Spinal cord (tissue), 10 donors: ENCODE data around the gene RNF11. TPM values are rescaled to one million over a fixed set of nuclear protein-coding genes. Genes with fewer than 3 reads are reported as not detected.
A peak's percentile ranks its signal among the peaks of the same experiment; 100 is the strongest.

Source experiments
- DNase-seq, 6 donors: peaks; one replicate each; pipeline versions ENCODE4 v3.0.0 to v3.0.0-alpha.2; 2013 to 2015; ENCODE audit warnings: low spot score in 6 of 6, low read depth in 4 of 6
- H3K27ac ChIP-seq: one replicate; pipeline ENCODE4 v1.5.1; 2013; ENCODE audit warnings: low read depth, low read length, control low read depth
- H3K27me3 ChIP-seq: one replicate; pipeline ENCODE4 v1.6.1; 2013; ENCODE audit warnings: low read length; ENCODE audit not compliant: control insufficient read depth, insufficient read depth
- H3K36me3 ChIP-seq: one replicate; pipeline ENCODE4 v1.6.1; 2013; ENCODE audit warnings: low read length; ENCODE audit not compliant: control insufficient read depth, insufficient read depth
- H3K4me1 ChIP-seq: one replicate; pipeline ENCODE4 v1.6.1; 2013; ENCODE audit warnings: low read length; ENCODE audit not compliant: control insufficient read depth, insufficient read depth
- H3K4me3 ChIP-seq: one replicate; pipeline ENCODE4 v1.5.1; 2013; ENCODE audit warnings: low read depth, low read length, control low read depth
- H3K9me3 ChIP-seq: one replicate; pipeline ENCODE4 v1.6.1; 2013; ENCODE audit warnings: low read length; ENCODE audit not compliant: control insufficient read depth, insufficient read depth
- WGBS: methylation state at CpG from one replicate; pipeline ENCODE4 v1.1.5; 2013; ENCODE audit warnings: missing lambda C conversion rate; ENCODE audit not compliant: insufficient coverage; 5-methylcytosine and 5-hydroxymethylcytosine counted together
- polyA plus RNA-seq, 2 donors: library from polyadenylated mRNA; unstranded; fragments of 120-200 nt; gene quantifications; one replicate each; pipeline ENCODE4 v1.2.1, GENCODE V29; 2013; ENCODE audit not compliant: insufficient read length in 2 of 2
- total RNA-seq, 2 donors: library from RNA; depleted of rRNA in 1 of 2; stranded (reverse); fragments of 120-200 nt in 1 of 2; fragments of >200 nt in 1 of 2; gene quantifications; one replicate each; pipeline versions ENCODE4 v1.2.3 to v1.2.4, GENCODE V29; 2013 to 2014
- donor health status: healthy.

The RNF11 gene
- total and polyA plus RNA-seq, 4 donors, result 146 to 203 (median 173) TPM

DNA sequence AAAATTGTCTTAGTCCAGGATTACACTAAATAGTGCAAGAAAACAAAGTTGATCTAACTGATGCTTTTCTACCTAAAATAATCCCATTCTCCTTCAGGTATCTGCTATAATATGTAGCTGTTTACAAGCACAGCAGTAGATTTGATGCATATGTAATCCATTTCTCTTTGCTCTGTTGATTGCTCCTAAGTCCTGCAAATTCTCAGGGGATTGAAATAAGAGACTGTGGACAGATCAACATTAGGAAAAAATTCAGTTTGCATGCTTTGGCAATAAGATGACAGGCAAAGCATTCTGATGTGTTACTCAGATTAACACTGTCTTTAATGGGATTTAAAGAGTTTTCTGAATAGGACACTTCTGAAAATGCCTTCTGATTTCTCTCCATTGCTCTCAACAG is 34.7 kb downstream of the RNF11 start:
- H3K9me3 ChIP-seq, result no peaks in the 10 kb centered on the region
- no peaks in the 10 kb centered on the region for H3K4me1 ChIP-seq
- H3K36me3 ChIP-seq, result peaks cover 4% of the 10 kb centered on the region
- DNase-seq, result no peak
- H3K27ac ChIP-seq, result no peak overlapping the region
- H3K4me3 ChIP-seq, result no peak overlapping the region
- H3K27me3 ChIP-seq, result no peaks in the 10 kb centered on the region

DNA sequence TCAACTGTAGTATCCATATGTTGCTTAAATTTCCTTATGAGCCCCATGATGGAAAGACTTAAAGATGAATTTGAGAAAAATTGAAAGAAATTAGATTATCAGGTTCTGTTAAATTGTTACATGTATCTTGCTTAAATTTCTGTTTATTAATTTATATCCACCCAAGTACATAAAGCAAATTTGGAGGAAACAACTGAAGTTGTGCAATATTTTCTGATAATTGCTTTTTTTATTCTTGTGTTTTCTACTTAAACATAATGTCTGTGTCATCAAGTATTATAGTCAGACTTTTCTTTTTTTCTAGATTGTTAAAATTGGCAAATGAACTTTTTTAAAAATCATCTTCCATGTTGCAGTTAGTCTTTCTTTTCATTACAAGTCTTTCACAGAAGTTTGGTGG is 36.8 kb downstream of the RNF11 start:
- no peak overlapping the region for H3K4me3 ChIP-seq
- no peaks in the 10 kb centered on the region for H3K4me1 ChIP-seq
- H3K36me3 ChIP-seq, result peaks cover 4% of the 10 kb centered on the region
- no peak for DNase-seq
- no peak overlapping the region for H3K27ac ChIP-seq
- no peaks in the 10 kb centered on the region for H3K9me3 ChIP-seq
- H3K27me3 ChIP-seq, result no peaks in the 10 kb centered on the region

DNA sequence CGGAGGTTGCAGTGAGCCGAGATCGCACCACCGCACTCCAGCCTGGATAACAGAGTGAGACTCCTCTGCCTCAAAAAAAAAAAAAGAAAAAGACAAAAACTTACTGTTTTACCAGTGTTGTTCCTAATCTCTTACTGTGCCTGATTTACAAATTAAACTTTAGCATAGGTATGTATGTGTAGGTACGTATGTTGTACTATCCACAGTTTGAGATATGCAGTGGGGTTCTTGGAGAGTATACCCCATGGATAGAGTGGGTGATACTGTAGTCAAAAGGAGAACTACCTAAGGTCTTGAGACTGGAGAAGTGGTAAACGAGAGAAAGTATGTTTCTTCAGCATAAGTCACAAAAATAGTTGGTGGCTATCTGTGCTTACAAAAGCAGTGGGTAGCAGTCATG is 38.6 kb downstream of the RNF11 start:
- Histone ChIP-seq H3K4me3 (no peak overlapping the region), H3K4me1 (no peaks in the 10 kb centered on the region), H3K27ac (no peak overlapping the region), H3K9me3 (no peaks in the 10 kb centered on the region), H3K36me3 (peaks cover 4% of the 10 kb centered on the region), H3K27me3 (no peaks in the 10 kb centered on the region)
- no peak for DNase-seq
- 97% methylated on average over 5 of the region's 6 CpGs for WGBS

DNA sequence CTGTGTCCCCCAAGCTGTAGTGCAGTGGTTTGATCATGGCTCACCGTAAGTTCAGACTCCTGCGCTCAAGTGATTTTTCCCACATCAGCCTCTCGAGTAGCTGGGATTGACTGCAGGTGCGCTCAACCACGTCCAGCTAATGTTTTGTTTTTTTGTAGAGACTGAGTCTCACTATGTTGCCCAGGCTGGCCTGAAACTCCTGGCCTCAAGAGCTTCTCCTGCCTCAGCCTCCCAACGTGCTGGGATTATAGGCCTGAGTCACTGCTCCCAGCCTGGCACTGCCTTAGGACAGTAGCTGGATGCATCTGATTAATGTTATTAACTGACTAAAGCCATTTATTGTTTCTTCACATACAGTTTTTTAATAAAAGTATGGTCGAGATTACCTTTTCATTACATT is 40.2 kb downstream of the RNF11 start:
- Histone ChIP-seq H3K4me3 (no peak overlapping the region), H3K27ac (no peak overlapping the region), H3K4me1 (no peaks in the 10 kb centered on the region), H3K9me3 (no peaks in the 10 kb centered on the region), H3K27me3 (no peaks in the 10 kb centered on the region), H3K36me3 (peaks cover 4% of the 10 kb centered on the region)
- 74% methylated on average over 5 of the region's 7 CpGs for WGBS
- no peak for DNase-seq

DNA sequence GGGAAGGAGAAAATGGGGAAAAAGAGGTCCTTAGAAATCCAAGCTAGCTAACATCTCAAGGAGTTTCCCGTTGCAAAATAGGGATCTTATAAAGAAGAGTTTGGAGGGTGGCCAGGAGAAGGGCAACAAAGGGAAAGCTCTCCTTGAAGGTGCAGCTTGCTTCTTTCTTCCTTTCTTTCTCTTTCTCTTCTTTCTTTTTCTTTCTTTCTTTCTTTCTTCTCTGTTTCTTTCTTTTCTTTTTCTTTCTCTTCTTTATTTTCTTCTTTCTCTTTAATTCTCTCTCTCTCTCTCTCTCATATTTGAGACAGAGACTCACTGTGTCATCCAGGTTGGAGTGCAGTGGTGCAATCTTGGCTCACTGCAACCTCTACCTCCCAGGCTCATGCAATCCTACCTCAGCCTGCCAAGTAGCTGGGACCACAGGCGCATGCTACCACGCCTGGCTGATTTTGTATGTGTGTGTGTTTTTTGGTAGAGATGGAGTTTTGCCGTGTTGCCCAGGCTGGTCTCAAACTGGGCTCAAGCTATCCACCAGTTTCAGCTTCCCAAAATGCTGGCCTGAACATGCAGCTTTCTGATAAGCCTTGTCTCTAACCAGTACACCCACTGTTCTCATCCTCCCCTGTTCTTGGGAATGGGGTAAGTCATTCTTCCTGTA is 44.4 kb downstream of the RNF11 start:
- H3K27ac ChIP-seq, result no peak overlapping the region

DNA sequence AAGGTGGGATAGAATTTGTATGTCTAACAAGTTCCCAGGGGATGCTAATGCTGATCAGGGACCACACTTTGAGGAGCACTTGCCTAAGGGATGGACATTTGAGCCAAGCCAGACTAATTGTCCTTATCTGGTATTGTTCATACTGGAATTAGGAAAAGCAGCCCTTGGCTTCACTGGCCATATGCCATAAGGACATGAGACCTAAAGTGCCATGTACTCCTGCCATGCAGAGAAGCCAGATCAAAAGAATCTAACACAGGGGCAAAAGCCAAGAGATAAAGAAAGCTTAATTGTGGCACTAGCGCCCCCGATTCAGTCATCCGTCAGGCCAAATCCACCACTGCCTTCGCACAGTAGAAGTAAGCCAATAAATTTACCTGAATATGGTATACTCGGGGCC is 45.7 kb downstream of the RNF11 start:
- Histone ChIP-seq H3K27me3 (no peaks in the 10 kb centered on the region), H3K27ac (no peak overlapping the region), H3K4me1 (no peaks in the 10 kb centered on the region), H3K9me3 (no peaks in the 10 kb centered on the region), H3K36me3 (peaks cover 4% of the 10 kb centered on the region), H3K4me3 (no peak overlapping the region)
- 90% methylated on average over 2 of the region's 5 CpGs for WGBS
- no peak for DNase-seq

More for the DNA sequence above, 44.4 kb downstream of the RNF11 start:
- no peaks in the 10 kb centered on the region for H3K4me1 ChIP-seq
- DNase-seq, result no peak
- H3K36me3 ChIP-seq, result peaks cover 4% of the 10 kb centered on the region
- no peaks in the 10 kb centered on the region for H3K9me3 ChIP-seq
- no peak overlapping the region for H3K4me3 ChIP-seq
- no peaks in the 10 kb centered on the region for H3K27me3 ChIP-seq
- no CpG with 5 or more reads among the region's 4 CpGs for WGBS

DNA sequence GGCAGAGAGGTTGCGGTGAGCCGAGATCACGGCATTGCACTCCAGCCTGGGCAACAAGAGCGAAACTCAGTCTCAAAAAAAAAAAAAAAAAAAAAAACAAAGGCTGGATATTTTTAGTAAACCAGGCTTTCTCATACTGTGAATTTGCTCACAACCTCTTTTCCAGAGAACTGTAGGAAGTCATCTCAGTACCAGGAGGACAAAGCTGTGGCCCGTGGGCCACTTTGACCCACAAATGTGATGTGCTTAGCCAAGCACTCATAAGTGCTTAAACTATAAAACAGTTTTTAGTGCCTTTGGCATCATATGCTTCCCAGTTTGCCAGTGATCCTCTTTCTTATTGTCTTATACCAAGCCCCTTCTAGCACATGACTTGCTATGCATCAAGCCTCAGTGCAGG is 46.5 kb downstream of the RNF11 start:
- H3K4me1 ChIP-seq, result no peaks in the 10 kb centered on the region
- H3K27ac ChIP-seq, result no peak overlapping the region
- no peak for DNase-seq
- no peaks in the 10 kb centered on the region for H3K27me3 ChIP-seq
- no peaks in the 10 kb centered on the region for H3K9me3 ChIP-seq
- WGBS, result 86% methylated on average over 1 of the region's 5 CpGs
- H3K36me3 ChIP-seq, result peaks cover 4% of the 10 kb centered on the region
- no peak overlapping the region for H3K4me3 ChIP-seq

DNA sequence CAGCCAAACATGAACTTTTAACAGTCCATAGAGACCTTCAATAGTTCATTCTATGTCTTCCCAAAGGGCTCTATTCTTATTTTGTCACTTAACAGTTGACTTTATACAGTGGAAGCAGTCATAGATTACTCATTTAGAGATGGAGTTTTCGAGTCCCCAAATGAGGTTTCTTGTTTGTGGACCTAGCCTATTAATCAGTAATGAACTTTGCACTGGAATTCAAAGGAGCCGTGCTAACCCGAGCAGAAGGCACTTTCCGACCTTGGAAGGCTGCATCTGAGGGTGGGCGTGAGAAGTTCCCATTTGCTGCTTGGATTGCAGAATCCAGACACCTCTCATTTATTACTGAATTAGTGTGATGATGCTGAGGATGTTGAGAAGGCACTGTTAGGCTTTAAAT is 47.9 kb downstream of the RNF11 start:
- DNase-seq, result no peak
- Histone ChIP-seq H3K9me3 (no peaks in the 10 kb centered on the region), H3K36me3 (peaks cover 4% of the 10 kb centered on the region), H3K27ac (no peak overlapping the region), H3K4me3 (no peak overlapping the region), H3K4me1 (no peaks in the 10 kb centered on the region), H3K27me3 (no peaks in the 10 kb centered on the region)
- 88% methylated on average over 1 of the region's 5 CpGs for WGBS

DNA sequence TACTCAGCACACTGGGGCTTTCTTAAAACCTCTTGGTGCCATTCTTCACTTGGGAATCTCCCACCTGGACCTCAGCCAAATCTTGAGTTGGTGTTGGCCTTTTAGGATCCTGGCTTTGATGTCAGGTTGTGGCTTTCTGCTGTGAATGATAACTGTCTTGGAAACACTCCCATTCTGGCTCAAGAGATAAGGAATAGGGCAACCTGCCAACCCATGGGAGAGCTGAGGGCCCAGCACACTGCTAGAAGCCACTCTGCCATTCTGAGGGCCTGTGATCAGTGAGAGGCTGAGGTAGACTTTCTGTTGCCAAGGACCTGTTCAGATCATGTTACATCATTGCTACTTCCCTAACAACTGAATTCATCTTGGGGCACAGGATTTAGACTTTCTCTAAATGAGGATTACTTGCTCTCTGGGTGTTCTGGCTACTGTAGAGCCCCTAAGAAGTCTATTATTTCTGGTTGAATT is 48.4 kb downstream of the RNF11 start:
- Histone ChIP-seq H3K4me1 (no peaks in the 10 kb centered on the region), H3K36me3 (peaks cover 4% of the 10 kb centered on the region), H3K27me3 (no peaks in the 10 kb centered on the region), H3K27ac (no peak overlapping the region), H3K9me3 (no peaks in the 10 kb centered on the region), H3K4me3 (no peak overlapping the region)
- DNase-seq, result peak in 1 of 6 donors; percentile 21

DNA sequence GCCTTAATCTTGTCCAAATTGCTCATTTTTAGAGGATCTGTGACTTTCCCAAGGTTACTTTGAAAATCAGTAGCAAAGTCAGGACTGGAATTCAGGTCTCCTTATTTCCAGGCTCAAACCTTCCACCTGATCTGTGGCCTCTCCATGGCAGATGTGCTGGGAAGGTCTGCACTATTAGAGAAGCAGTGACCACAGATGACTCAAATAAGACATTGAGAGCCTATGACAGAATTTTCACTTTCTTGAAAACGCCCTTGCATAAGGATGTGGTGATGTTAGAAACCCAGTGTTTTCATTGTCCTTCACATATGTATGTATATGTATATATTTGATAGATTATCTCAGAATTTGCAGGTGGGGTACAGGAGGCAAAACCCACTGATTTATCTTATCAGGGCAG is 49.0 kb downstream of the RNF11 start:
- Histone ChIP-seq H3K4me3 (no peak overlapping the region), H3K36me3 (peaks cover 2% of the 10 kb centered on the region), H3K27me3 (no peaks in the 10 kb centered on the region), H3K4me1 (no peaks in the 10 kb centered on the region), H3K27ac (no peak overlapping the region), H3K9me3 (no peaks in the 10 kb centered on the region)
- no peak for DNase-seq
- no CpG with 5 or more reads among the region's 1 CpG for WGBS
